Nephron progenitor cell (in vitro differentiated cells): ENCODE results near the gene ZNF618.

Source experiments
- DNase-seq: peaks from one replicate; pipeline ENCODE4 v3.0.0; 2021
- H3K27ac Mint-ChIP-seq: 2 replicates; pipeline ENCODE4 v1.8.0; 2021; ENCODE audit warnings: mild to moderate bottlenecking, moderate library complexity, mixed read lengths
- H3K27me3 Mint-ChIP-seq: 2 replicates; pipeline ENCODE4 v1.8.0; 2021; ENCODE audit warnings: mild to moderate bottlenecking, low read depth, mixed read lengths; ENCODE audit not compliant: poor library complexity
- H3K36me3 Mint-ChIP-seq: 2 replicates; pipeline ENCODE4 v1.8.0; 2021; ENCODE audit warnings: low read depth, mixed read lengths
- H3K4me1 Mint-ChIP-seq: 2 replicates; pipeline ENCODE4 v1.8.0; 2021; ENCODE audit warnings: mixed read lengths
- H3K4me3 Mint-ChIP-seq: 2 replicates; pipeline ENCODE4 v1.8.0; 2021; ENCODE audit warnings: mild to moderate bottlenecking, moderate library complexity, mixed read lengths
- H3K9me3 Mint-ChIP-seq: 2 replicates; pipeline ENCODE4 v1.8.0; 2021; ENCODE audit warnings: mild to moderate bottlenecking, moderate library complexity, mixed read lengths
- CTCF ChIP-seq: fragments of 200-600 bp; sonication (generic); IDR thresholded peaks from 2 replicates; pipeline ENCODE4 v1.5.0; 2021; ENCODE audit warnings: antibody characterized with exemption

The ZNF618 gene

GRCh38 chr9:113951032-113951372, 74.9 kb downstream of the ZNF618 start:
- H3K36me3 Mint-ChIP-seq: peaks cover 24% of the 10 kb centered on the region
- no peak overlapping the region for H3K4me3 Mint-ChIP-seq
- DNase-seq: no peak
- TF ChIP-seq CTCF: no peak
- peaks cover 11% of the 10 kb centered on the region for H3K4me1 Mint-ChIP-seq
- H3K27me3 Mint-ChIP-seq: no peaks in the 10 kb centered on the region
- no peaks in the 10 kb centered on the region for H3K9me3 Mint-ChIP-seq
- no peak overlapping the region for H3K27ac Mint-ChIP-seq

- TF ChIP-seq CTCF: no peak
- Mint-ChIP-seq H3K27me3 (no peaks in the 10 kb centered on the region), H3K9me3 (no peaks in the 10 kb centered on the region), H3K4me3 (no peak overlapping the region), H3K27ac (no peak overlapping the region), H3K4me1 (peaks cover 10% of the 10 kb centered on the region), H3K36me3 (peaks cover 16% of the 10 kb centered on the region)
- DNase-seq: no peak
Observed at GRCh38 chr9:113952676-113953075, 76.6 kb downstream of the ZNF618 start.

- no peak for TF ChIP-seq CTCF
- no peak overlapping the region for H3K4me3 Mint-ChIP-seq
- peaks cover 14% of the 10 kb centered on the region for H3K4me1 Mint-ChIP-seq
- no peaks in the 10 kb centered on the region for H3K27me3 Mint-ChIP-seq
- peak overlapping the region; percentile 56 for H3K27ac Mint-ChIP-seq
- H3K36me3 Mint-ChIP-seq: peaks cover 16% of the 10 kb centered on the region
- DNase-seq: no peak
- no peaks in the 10 kb centered on the region for H3K9me3 Mint-ChIP-seq
Observed at GRCh38 chr9:113953531-113953930, 77.4 kb downstream of the ZNF618 start.

- Mint-ChIP-seq H3K27ac (peak overlapping the region; percentile 70), H3K27me3 (no peaks in the 10 kb centered on the region), H3K36me3 (peaks cover 13% of the 10 kb centered on the region), H3K4me1 (peaks cover 14% of the 10 kb centered on the region), H3K9me3 (no peaks in the 10 kb centered on the region), H3K4me3 (no peak overlapping the region)
- no peak for TF ChIP-seq CTCF
- DNase-seq: no peak
Observed at GRCh38 chr9:113954591-113954990, 78.5 kb downstream of the ZNF618 start.

GRCh38 chr9:113955076-113955752, 79.1 kb downstream of the ZNF618 start:
- peaks cover 10% of the 10 kb centered on the region for H3K36me3 Mint-ChIP-seq
- no peak overlapping the region for H3K27ac Mint-ChIP-seq
- DNase-seq: no peak
- H3K27me3 Mint-ChIP-seq: no peaks in the 10 kb centered on the region
- H3K9me3 Mint-ChIP-seq: no peaks in the 10 kb centered on the region
- peaks cover 18% of the 10 kb centered on the region for H3K4me1 Mint-ChIP-seq
- TF ChIP-seq CTCF: no peak
- no peak overlapping the region for H3K4me3 Mint-ChIP-seq

GRCh38 chr9:113956901-113957300, 80.8 kb downstream of the ZNF618 start:
- Mint-ChIP-seq H3K4me1 (peaks cover 20% of the 10 kb centered on the region), H3K4me3 (no peak overlapping the region), H3K9me3 (no peaks in the 10 kb centered on the region), H3K27ac (no peak overlapping the region), H3K27me3 (no peaks in the 10 kb centered on the region), H3K36me3 (peaks cover 19% of the 10 kb centered on the region)
- no peak for TF ChIP-seq CTCF
- no peak for DNase-seq
